Measurements from ENCODE around the gene VPS36.
"Not testable (repeated sequence)": the region's sequence is repeated elsewhere in the genome, so short reads cannot be mapped to it uniquely, and the experiment has no call there.

The VPS36 gene

DNA sequence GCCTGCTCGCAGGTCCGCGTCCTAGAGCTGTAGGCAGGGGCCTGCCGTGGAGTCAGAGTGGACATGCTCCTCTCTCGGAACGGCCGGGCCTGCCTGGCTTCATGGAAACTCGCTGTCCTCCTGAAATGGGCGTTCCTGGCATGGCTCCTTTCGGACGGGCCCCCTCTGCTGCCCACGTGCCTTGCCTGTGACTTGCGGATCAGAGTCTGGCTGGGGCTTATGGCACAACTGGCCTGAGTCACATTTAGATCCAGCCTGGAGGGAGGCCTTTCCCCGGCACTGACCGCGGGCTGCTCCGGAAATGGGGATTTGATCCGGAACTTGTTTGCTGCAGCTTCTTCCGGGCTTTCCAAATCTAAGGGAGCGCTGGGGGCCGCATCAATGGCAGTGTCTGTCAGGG lies 72.5 kb downstream of the VPS36 start:
- DNase-seq (ENCODE audit: low read depth) = no peak
- TF ChIP-seq, protein P1, sequence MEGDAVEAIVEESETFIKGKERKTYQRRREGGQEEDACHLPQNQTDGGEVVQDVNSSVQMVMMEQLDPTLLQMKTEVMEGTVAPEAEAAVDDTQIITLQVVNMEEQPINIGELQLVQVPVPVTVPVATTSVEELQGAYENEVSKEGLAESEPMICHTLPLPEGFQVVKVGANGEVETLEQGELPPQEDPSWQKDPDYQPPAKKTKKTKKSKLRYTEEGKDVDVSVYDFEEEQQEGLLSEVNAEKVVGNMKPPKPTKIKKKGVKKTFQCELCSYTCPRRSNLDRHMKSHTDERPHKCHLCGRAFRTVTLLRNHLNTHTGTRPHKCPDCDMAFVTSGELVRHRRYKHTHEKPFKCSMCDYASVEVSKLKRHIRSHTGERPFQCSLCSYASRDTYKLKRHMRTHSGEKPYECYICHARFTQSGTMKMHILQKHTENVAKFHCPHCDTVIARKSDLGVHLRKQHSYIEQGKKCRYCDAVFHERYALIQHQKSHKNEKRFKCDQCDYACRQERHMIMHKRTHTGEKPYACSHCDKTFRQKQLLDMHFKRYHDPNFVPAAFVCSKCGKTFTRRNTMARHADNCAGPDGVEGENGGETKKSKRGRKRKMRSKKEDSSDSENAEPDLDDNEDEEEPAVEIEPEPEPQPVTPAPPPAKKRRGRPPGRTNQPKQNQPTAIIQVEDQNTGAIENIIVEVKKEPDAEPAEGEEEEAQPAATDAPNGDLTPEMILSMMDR (IDR thresholded peaks at IDR 0.05; ENCODE audit: low read depth, low read length, missing control alignments) = no peak
- in situ Hi-C loops (cut with HindIII; ENCODE audit: low sequenced_read_pairs) = no loop called here
- no peak overlapping the region for H3K4me3 ChIP-seq (ENCODE audit: low read depth, low read length)

DNA sequence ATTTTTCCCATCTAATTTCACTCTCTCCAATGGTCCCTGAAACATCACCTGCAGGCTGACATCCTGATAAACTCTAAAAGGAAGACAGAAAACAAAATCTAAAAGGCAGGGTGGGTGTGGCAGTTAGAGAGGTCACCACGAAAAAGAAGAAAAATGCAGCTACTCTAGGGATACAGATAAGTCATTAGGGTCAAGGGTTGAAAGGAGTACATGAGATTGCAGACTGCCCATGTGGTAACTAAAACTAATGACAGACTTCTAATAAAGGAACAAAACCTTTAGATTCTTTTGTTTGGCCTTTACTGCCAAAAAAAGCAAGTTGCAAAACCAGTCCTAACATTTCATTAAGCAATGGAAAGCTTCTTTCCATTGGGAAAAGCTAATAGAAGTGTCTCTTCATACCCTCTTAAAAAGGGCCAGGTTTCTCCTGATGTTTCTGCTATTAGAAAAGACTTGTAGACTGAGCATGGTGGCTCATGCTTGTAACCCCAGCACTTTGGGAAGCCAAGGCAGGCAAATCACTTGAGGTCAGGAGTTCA lies 75.5 kb downstream of the VPS36 start:
- in situ Hi-C loops (cut with HindIII; ENCODE audit: low sequenced_read_pairs) = no loop called here
- DNase-seq (ENCODE audit: low read depth) = no peak
- no peak overlapping the region for H3K4me3 ChIP-seq (ENCODE audit: low read depth, low read length)
- TF ChIP-seq, protein P1 (IDR thresholded peaks at IDR 0.05; ENCODE audit: low read depth, low read length, missing control alignments) = no peak

DNA sequence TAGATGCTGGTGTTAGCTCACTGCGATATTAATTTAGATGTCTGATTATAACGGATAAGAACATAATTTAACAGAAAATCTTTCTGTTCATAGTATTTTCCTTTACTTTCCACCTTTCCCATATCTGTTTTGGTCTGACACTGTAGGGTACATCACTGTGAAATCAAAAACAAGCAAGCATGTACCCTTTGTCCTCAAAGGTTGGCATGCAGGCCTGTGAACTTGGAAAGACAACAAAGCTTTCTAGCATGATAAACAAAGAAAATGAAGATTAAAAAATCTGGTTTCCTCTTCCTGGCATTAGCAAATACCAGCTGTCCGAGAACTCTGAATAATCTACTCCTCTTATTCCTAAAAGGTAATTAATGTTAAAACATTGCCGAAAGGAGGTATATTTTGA lies 76.0 kb downstream of the VPS36 start:
- no peak overlapping the region for H3K4me3 ChIP-seq (ENCODE audit: low read depth, low read length)
- in situ Hi-C loops (cut with HindIII; ENCODE audit: low sequenced_read_pairs) = no loop called here
- DNase-seq (ENCODE audit: low read depth) = no peak
- TF ChIP-seq, protein P1 (IDR thresholded peaks at IDR 0.05; ENCODE audit: low read depth, low read length, missing control alignments) = no peak

DNA sequence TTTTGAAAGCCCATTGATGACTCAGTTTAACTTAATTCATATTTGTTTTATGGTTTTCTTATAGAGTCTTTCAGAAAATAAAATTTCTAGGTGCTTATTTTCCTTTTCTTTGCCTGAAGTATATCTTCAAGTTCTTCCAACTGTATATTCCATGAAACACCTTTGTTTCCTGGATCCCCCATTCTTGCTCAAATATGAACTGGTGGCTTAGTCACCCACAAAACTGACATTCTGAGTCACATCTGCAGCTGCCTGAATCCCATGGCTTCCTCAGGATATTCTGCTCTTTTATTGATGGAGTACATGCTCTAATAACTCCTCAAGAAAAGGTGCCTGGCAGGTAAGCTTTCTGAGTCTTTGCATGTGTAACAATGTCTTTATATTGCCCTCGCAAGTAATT lies 77.2 kb downstream of the VPS36 start:
- H3K4me3 ChIP-seq (ENCODE audit: low read depth, low read length); in situ Hi-C loops (cut with HindIII; ENCODE audit: low sequenced_read_pairs); DNase-seq (ENCODE audit: low read depth): not testable (repeated sequence)

DNA sequence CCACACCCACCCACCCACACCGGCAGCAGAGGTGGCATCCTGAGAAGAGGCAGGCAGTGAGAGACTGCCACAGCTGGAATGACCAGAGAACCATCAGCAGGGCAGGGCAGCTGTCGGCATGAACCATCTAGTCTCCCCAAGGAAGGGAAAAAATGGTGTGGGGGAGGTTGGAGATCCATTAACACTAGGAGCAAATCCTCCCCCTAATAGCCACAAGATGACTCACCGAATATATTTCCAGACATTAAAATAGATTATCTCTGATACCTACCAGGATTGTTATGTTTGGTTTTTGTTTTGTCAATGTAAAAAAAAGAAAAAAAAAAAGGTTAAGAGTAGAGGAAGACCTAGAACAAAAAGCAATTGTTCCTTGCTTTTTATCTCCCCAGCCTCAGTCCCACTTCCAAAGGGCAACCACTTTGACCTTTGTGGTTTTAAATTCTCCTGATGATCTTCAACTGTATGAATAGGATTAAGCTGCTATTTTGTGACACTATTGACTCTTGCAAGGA lies 78.6 kb downstream of the VPS36 start:
- in situ Hi-C loops (cut with HindIII; ENCODE audit: low sequenced_read_pairs) = no loop called here
- H3K4me3 ChIP-seq (ENCODE audit: low read depth, low read length) = no peak overlapping the region
- TF ChIP-seq, protein P1 (IDR thresholded peaks at IDR 0.05; ENCODE audit: low read depth, low read length, missing control alignments) = no peak
- peak; percentile 38 for DNase-seq (ENCODE audit: low read depth)

DNA sequence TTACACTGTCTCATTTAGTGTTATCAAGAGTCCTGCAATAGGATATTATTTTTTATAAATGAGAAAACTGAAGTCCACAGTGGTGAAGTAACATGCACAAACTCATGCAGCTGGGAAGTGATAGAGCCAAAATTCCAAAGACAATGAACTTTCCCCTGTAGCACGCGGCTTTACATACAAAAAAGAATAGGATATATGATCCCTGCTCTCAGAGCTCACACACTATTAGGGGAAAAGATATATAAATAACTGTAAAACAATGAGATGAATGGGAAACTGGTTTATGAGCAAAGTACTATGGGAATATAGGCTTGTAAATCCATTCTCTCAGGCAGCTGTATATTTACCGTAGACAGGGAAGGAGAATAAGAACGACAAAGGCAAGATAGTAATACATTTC lies 84.1 kb downstream of the VPS36 start:
- DNase-seq (ENCODE audit: low read depth) = no peak
- TF ChIP-seq, protein P1 (IDR thresholded peaks at IDR 0.05; ENCODE audit: low read depth, low read length, missing control alignments) = no peak
- in situ Hi-C loops (cut with HindIII; ENCODE audit: low sequenced_read_pairs) = no loop called here

More for the DNA sequence above, 84.1 kb downstream of the VPS36 start:
- H3K4me3 ChIP-seq (ENCODE audit: low read depth, low read length) = no peak overlapping the region

Data from astrocyte of the cerebellum (primary cell).